H4 (cell line): ENCODE results near the gene PPP2R2B. TPM values are rescaled to one million over a fixed set of nuclear protein-coding genes. Genes with fewer than 3 reads are reported as not detected.

Experiments
- DNase-seq: peaks from one replicate; pipeline ENCODE4 v3.0.0-alpha.2; 2015; ENCODE audit warnings: low spot score
- total RNA-seq: library from RNA; depleted of rRNA; stranded (reverse); fragments of >200 nt; shearing (Covaris generic); gene quantifications from 2 replicates; pipeline ENCODE4 v1.2.3, GENCODE V29; 2014

PPP2R2B gene
- total RNA-seq, 1 experiment from 2014 or later, result 2.1 TPM

GRCh38 chr5:146785065-146785464, 93.5 kb downstream of the PPP2R2B start:
- DNase-seq, result no peak

GRCh38 chr5:146781157-146781556, 97.4 kb downstream of the PPP2R2B start:
- DNase-seq, result no peak

- DNase-seq, result no peak
Measured at GRCh38 chr5:146779211-146779869, 99.2 kb downstream of the PPP2R2B start.

GRCh38 chr5:146778795-146779194, 99.8 kb downstream of the PPP2R2B start:
- no peak for DNase-seq

GRCh38 chr5:146778261-146778660, 100.3 kb downstream of the PPP2R2B start:
- no peak for DNase-seq

- DNase-seq, result no peak
Measured at GRCh38 chr5:146772881-146773466, 105.6 kb downstream of the PPP2R2B start.

- DNase-seq, result no peak
Measured at GRCh38 chr5:146770980-146771379, 107.6 kb downstream of the PPP2R2B start.

- no peak for DNase-seq
Measured at GRCh38 chr5:146770546-146770945, 108.0 kb downstream of the PPP2R2B start.

GRCh38 chr5:146767534-146767933, 111.0 kb downstream of the PPP2R2B start:
- DNase-seq, result no peak

GRCh38 chr5:146766013-146766412, 112.5 kb downstream of the PPP2R2B start:
- no peak for DNase-seq

- no peak for DNase-seq
Measured at GRCh38 chr5:146765089-146765832, 113.3 kb downstream of the PPP2R2B start.

- DNase-seq, result no peak
Measured at GRCh38 chr5:146762830-146763229, 115.7 kb downstream of the PPP2R2B start.

- DNase-seq, result no peak
Measured at GRCh38 chr5:146761811-146762210, 116.7 kb downstream of the PPP2R2B start.

GRCh38 chr5:146758938-146759337, 119.6 kb downstream of the PPP2R2B start:
- DNase-seq, result no peak

GRCh38 chr5:146758076-146758475, 120.5 kb downstream of the PPP2R2B start:
- no peak for DNase-seq

GRCh38 chr5:146756546-146756945, 122.0 kb downstream of the PPP2R2B start:
- DNase-seq, result no peak

GRCh38 chr5:146755793-146756192, 122.8 kb downstream of the PPP2R2B start:
- no peak for DNase-seq

GRCh38 chr5:146754621-146755020, 123.9 kb downstream of the PPP2R2B start:
- DNase-seq, result no peak

GRCh38 chr5:146753641-146754040, 124.9 kb downstream of the PPP2R2B start:
- no peak for DNase-seq

GRCh38 chr5:146751781-146752401, 126.7 kb downstream of the PPP2R2B start:
- DNase-seq, result no peak

- no peak for DNase-seq
Measured at GRCh38 chr5:146751054-146751453, 127.5 kb downstream of the PPP2R2B start.

GRCh38 chr5:146748533-146748932, 130.0 kb downstream of the PPP2R2B start:
- no peak for DNase-seq
